Fibroblast of pulmonary artery (primary cell): ENCODE measurements around the gene SNX24.

Source experiments
- DNase-seq: peaks from one replicate; pipeline ENCODE4 v3.0.0-alpha.2; 2010; ENCODE audit warnings: low read depth
- H3K4me3 ChIP-seq: replicated peaks from 2 replicates; pipeline ENCODE4 v1.5.1; 2011; ENCODE audit warnings: low read depth, mild to moderate bottlenecking, control low read depth, low read length, moderate library complexity
- CTCF ChIP-seq: IDR thresholded peaks from 2 replicates; pipeline ENCODE4 v1.5.1; 2011; ENCODE audit warnings: mild to moderate bottlenecking, control low read depth, low read length, inconsistent platforms; ENCODE audit errors: missing control alignments

SNX24 gene

GRCh38 chr5:122924719-122925395 is 79.4 kb downstream of the SNX24 start:
- TF ChIP-seq CTCF = no peak
- no peak overlapping the region for H3K4me3 ChIP-seq
- DNase-seq = no peak

GRCh38 chr5:122929001-122929400 is 83.6 kb downstream of the SNX24 start:
- H3K4me3 ChIP-seq = no peak overlapping the region
- no peak for DNase-seq
- TF ChIP-seq CTCF = no peak

GRCh38 chr5:122929980-122930379 is 84.6 kb downstream of the SNX24 start:
- no peak for TF ChIP-seq CTCF
- H3K4me3 ChIP-seq = no peak overlapping the region
- DNase-seq = no peak

GRCh38 chr5:122933956-122934355 is 88.5 kb downstream of the SNX24 start:
- no peak for TF ChIP-seq CTCF
- DNase-seq = no peak
- no peak overlapping the region for H3K4me3 ChIP-seq

GRCh38 chr5:122936088-122936487 is 90.7 kb downstream of the SNX24 start:
- no peak for DNase-seq
- TF ChIP-seq CTCF = no peak
- H3K4me3 ChIP-seq = no peak overlapping the region

GRCh38 chr5:122937914-122938313 is 92.5 kb downstream of the SNX24 start:
- no peak for TF ChIP-seq CTCF
- H3K4me3 ChIP-seq = no peak overlapping the region

GRCh38 chr5:122940890-122941289 is 95.5 kb downstream of the SNX24 start:
- no peak for DNase-seq
- no peak for TF ChIP-seq CTCF
- no peak overlapping the region for H3K4me3 ChIP-seq

More at GRCh38 chr5:122937914-122938313, 92.5 kb downstream of the SNX24 start:
- DNase-seq = no peak
